PFSK-1 (cell line): Measurements from ENCODE around the gene BRD3OS.

Experiments used
- FOXP2 ChIP-seq: optimal IDR thresholded peaks from 2 replicates; pipeline ENCODE3; 2011; ENCODE audit warnings: borderline replicate concordance, control low read depth, inconsistent platforms; ENCODE audit not compliant: insufficient read depth; ENCODE audit errors: extremely low read length, extremely low read depth
- POLR2AphosphoS5 ChIP-seq: IDR thresholded peaks from 2 replicates; pipeline ENCODE4 v1.6.1; 2012; ENCODE audit warnings: low read depth, mild to moderate bottlenecking, control low read depth, low read length, moderate library complexity
- SIN3A ChIP-seq: IDR thresholded peaks from 2 replicates; pipeline ENCODE4 v1.6.1; 2012; ENCODE audit warnings: mild to moderate bottlenecking, low read length, moderate library complexity, borderline replicate concordance; ENCODE audit not compliant: insufficient read depth
- TAF1 ChIP-seq: IDR thresholded peaks from 2 replicates; pipeline ENCODE4 v1.6.1; 2012; ENCODE audit warnings: low read length, control low read depth, borderline replicate concordance; ENCODE audit not compliant: insufficient read depth
- TF ChIP-seq, protein P1 (sequence below), 2 experiments: IDR thresholded peaks; 2 replicates each; pipeline versions ENCODE4 v1.6.1 to v1.8.0; 2011 to 2012; ENCODE audit warnings: low read depth in 2 of 2, low read length in 2 of 2, control low read depth in 1 of 2, inconsistent platforms in 1 of 2, mild to moderate bottlenecking in 1 of 2, moderate library complexity in 1 of 2; ENCODE audit not compliant: insufficient read depth in 1 of 2

BRD3OS gene

DNA sequence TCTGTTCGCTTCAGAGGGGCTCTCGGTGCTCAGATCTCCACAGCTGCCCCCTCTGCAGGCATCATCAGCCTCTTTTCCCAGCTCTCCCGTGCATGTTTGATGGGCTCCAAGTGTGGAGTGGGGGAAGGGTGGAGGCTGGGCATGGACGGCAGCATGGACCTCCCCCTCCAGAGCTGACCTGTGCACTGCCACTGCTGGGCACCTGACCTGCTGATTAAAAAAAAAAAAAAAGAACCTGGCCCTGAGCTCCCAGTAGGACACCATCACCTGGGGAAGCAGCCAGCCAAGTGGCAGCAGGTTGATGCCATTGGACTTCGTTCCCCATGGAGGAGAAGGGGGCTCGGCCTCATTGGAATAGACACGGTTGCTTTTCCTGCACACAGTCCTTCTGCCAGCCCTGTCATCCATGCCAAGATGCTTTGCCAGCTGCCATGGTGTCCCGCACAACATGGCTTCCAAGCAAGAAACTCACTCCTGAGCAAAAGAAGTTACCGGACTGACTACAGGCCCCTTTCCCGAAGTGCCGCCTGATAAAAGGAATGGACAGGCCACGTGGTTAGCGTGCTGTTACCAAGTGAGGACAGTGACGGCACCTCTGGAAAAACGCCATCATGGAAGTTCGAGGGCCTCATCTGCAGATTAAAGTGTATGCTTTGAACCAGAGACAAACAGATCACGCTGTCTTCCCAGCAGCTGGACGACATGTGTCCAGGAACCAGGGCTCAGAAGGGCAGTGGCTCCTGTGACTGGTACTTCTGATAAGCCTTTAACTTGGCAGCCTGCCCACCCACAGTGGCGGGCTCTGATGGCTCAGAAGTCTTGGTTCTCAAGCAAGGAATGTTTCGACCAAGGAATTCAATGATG lies 14.7 kb upstream of the BRD3OS start:
- TF ChIP-seq FOXP2 = no peak
- TF ChIP-seq POLR2AphosphoS5 = no peak
- TF ChIP-seq, protein P1, sequence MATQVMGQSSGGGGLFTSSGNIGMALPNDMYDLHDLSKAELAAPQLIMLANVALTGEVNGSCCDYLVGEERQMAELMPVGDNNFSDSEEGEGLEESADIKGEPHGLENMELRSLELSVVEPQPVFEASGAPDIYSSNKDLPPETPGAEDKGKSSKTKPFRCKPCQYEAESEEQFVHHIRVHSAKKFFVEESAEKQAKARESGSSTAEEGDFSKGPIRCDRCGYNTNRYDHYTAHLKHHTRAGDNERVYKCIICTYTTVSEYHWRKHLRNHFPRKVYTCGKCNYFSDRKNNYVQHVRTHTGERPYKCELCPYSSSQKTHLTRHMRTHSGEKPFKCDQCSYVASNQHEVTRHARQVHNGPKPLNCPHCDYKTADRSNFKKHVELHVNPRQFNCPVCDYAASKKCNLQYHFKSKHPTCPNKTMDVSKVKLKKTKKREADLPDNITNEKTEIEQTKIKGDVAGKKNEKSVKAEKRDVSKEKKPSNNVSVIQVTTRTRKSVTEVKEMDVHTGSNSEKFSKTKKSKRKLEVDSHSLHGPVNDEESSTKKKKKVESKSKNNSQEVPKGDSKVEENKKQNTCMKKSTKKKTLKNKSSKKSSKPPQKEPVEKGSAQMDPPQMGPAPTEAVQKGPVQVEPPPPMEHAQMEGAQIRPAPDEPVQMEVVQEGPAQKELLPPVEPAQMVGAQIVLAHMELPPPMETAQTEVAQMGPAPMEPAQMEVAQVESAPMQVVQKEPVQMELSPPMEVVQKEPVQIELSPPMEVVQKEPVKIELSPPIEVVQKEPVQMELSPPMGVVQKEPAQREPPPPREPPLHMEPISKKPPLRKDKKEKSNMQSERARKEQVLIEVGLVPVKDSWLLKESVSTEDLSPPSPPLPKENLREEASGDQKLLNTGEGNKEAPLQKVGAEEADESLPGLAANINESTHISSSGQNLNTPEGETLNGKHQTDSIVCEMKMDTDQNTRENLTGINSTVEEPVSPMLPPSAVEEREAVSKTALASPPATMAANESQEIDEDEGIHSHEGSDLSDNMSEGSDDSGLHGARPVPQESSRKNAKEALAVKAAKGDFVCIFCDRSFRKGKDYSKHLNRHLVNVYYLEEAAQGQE (IDR thresholded peaks at IDR 0.05; ENCODE audit: insufficient read depth in 1 of 2, low read depth in 2 of 2, low read length in 2 of 2) = no peak
- no peak for TF ChIP-seq TAF1
- no peak for TF ChIP-seq SIN3A

DNA sequence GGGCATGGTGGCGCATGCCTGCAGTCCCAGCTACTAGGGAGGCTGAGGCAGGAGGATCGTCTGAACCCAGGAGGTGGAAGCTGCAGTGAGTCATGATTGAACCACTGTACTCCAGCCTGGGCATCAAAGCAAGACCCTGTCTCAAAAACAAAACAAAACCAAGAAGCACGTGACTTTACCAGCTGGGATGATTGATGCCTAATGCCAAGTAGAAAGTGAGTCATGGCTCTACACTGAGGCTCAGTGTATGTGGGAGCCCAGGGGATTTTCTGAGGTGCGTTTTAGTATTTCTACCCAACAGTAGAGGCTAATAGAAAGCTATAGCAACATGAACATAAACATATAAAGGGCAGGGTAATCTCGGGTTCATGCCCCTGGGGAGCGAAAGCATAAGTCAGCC lies 13.9 kb upstream of the BRD3OS start:
- TF ChIP-seq, protein P1 (IDR thresholded peaks at IDR 0.05; ENCODE audit: insufficient read depth in 1 of 2, low read depth in 2 of 2, low read length in 2 of 2) = no peak
- no peak for TF ChIP-seq POLR2AphosphoS5
- TF ChIP-seq FOXP2 = no peak
- TF ChIP-seq TAF1 = no peak
- no peak for TF ChIP-seq SIN3A

DNA sequence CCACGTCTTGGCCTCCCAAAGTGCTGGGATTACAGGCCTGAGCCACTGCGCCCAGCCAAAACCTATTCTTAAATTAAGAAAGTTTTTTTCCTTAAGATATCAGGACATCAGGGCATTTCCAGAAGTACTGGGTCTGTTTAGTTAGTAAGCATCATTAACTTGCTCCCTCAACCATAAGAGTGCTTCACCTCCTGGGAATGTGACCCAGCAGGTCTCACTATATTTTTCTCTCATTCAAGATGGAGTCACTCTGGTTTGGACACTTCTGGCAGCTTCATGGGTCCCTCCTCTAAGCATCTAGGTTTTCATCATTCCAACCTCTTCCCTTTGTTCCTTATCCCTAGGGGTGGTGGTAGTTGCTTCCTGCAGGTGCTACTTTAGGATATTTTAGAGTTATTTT lies 10.3 kb upstream of the BRD3OS start:
- TF ChIP-seq TAF1 (no peak), POLR2AphosphoS5 (no peak), SIN3A (no peak), FOXP2 (no peak)
- TF ChIP-seq, protein P1 (IDR thresholded peaks at IDR 0.05; ENCODE audit: insufficient read depth in 1 of 2, low read depth in 2 of 2, low read length in 2 of 2) = no peak

DNA sequence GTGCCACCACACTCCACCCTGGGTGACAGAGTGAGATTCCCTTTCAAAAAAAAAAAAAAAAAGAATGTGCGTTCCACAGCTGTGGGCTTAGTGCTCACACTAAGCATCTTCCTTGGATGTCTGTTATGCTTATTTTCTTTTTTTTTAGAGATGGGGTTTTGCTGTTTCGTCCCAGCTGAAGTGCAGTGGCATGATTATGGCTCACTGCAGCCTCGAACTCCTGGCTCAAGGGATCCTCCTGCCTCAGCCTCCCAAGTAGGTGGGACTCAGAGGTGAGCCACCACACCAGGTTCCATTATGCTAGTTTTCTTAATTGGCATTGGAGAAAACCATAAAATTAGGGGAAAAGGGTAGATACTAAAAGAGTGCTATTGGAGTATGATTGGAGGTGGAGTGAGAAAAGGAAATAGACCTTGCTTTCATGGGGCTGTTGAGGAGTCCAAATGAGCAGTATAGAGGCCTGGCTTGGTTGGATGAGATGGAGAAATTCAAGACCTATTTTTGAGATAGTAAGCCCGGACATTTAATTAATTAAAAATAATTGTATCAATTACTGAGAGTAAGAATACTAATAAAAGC lies 978 bp upstream of the BRD3OS start:
- TF ChIP-seq POLR2AphosphoS5 (no peak), TAF1 (no peak), FOXP2 (no peak), SIN3A (no peak)
- TF ChIP-seq, protein P1 (IDR thresholded peaks at IDR 0.05; ENCODE audit: insufficient read depth in 1 of 2, low read depth in 2 of 2, low read length in 2 of 2) = no peak
